22Rv1 (cell line): ENCODE data around the gene DSTYK.

Source experiments
- H3K27ac ChIP-seq: fragments of 450-650 bp; 2 replicates; pipeline ENCODE4 v1.5.1; 2017
- CTCF ChIP-seq: fragments of 450-650 bp; IDR thresholded peaks from 2 replicates; pipeline ENCODE4 v1.5.1; 2017; ENCODE audit warnings: mild to moderate bottlenecking
- ZFX ChIP-seq: fragments of 450-650 bp; IDR thresholded peaks from 2 replicates; pipeline ENCODE4 v1.6.1; 2017; ENCODE audit warnings: antibody characterized with exemption, borderline replicate concordance

Gene DSTYK

GRCh38 chr1:205226868-205227583 is 15.5 kb upstream of the DSTYK start:
- TF ChIP-seq CTCF (no peak), ZFX (no peak)

GRCh38 chr1:205225901-205226765 is 14.6 kb upstream of the DSTYK start:
- no peak overlapping the region for H3K27ac ChIP-seq
- TF ChIP-seq CTCF (no peak), ZFX (no peak)

More at GRCh38 chr1:205226868-205227583, 15.5 kb upstream of the DSTYK start:
- no peak overlapping the region for H3K27ac ChIP-seq

- no peak overlapping the region for H3K27ac ChIP-seq
- no peak for TF ChIP-seq ZFX
- TF ChIP-seq CTCF: no peak
Observed at GRCh38 chr1:205224736-205225135, 13.2 kb upstream of the DSTYK start.

- H3K27ac ChIP-seq: no peak overlapping the region
- TF ChIP-seq ZFX: no peak
- TF ChIP-seq CTCF: no peak
Observed at GRCh38 chr1:205220421-205220820, 8.9 kb upstream of the DSTYK start.

- no peak overlapping the region for H3K27ac ChIP-seq
- no peak for TF ChIP-seq CTCF
- no peak for TF ChIP-seq ZFX
Observed at GRCh38 chr1:205217418-205217817, 5.9 kb upstream of the DSTYK start.

- H3K27ac ChIP-seq: no peak overlapping the region
- TF ChIP-seq ZFX (no peak), CTCF (no peak)
Observed at GRCh38 chr1:205216588-205216987, 5.1 kb upstream of the DSTYK start.

GRCh38 chr1:205214756-205215155 is 3.3 kb upstream of the DSTYK start:
- H3K27ac ChIP-seq: no peak overlapping the region
- no peak for TF ChIP-seq CTCF
